ENCODE data around the gene CRYBG1.
"Not testable (repeated sequence)": the region's sequence is repeated elsewhere in the genome, so short reads cannot be mapped to it uniquely, and the experiment has no call there.

CRYBG1 gene

GRCh38 chr6:106557837-106558236 is 197.3 kb downstream of the CRYBG1 start:
- DNase-seq = no peak

GRCh38 chr6:106558364-106558763 is 197.8 kb downstream of the CRYBG1 start:
- DNase-seq = no peak

GRCh38 chr6:106559659-106560058 is 199.1 kb downstream of the CRYBG1 start:
- not testable (repeated sequence) for DNase-seq

- DNase-seq = no peak
These were observed 200.6 kb downstream of the CRYBG1 start for GRCh38 chr6:106560996-106561685.

DNA sequence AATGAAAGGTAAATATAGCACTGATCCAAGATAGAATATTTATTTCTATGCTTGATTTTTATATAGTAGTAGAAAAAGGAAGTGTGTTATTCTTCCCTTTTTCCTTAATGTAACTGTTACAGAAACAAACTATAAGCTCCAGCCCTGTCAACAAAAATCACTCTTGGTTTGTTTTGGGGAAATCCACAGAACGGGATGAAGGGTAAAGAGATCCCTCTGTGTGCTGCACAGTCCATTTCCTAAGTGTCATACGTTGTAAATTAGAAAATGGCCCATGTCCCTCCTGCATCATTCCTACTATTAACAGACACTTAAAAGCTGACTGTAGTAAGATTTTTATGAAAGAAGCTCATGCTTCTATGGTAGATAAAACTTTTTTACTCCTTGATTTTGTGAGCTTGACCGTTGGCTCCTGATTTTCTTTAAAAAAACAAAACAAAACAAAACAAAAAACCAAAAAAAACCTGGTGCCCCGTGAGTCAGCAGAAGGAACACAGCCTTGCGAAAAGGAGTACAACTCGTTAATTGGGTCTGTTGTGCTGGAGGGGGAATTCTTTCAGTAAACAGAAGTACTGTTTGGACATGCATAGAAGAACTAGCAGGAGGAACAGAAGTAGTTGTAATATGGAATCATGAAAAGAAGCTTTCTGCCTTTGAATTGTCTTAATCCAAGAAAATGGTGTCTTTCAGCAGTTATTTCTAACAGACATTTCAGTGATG is 201.3 kb downstream of the CRYBG1 start:
- DNase-seq = no peak

DNA sequence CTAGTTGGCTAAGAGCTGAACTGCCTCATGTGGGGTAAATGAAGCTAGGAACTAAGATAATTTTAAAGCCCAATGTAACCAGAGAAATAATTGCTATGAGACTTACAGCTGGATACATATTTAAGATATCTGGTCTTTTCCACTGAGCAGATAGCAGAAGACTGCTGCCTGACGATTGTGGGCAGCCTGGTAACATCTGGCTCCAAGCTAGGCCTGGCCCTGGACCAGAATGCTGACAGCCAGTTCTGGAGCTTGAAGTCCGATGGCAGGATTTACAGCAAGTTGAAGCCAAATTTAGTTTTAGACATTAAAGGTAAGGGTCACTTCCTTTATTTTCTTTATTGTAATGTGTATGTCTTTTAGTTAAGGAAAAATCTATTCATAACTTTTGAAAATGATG is 203.1 kb downstream of the CRYBG1 start:
- DNase-seq = no peak

DNA sequence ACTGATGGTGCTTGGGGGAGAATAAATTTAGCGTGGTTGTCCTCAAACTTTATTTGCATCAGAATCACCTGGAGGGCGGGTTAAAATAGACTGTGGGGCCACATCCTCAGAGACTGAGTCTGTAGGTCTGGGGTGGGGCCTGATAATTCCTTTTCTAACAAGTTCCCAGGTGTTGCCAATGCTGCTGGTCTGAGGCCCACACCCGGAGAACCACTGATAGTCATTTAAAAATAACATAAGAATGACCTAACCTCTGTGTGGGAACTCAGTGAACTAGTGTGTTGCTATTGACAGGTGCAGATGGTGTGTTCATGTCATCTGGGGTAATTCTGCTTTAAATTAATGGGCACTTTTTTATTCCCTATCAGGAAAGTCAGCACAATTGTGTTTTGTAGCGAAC is 204.0 kb downstream of the CRYBG1 start:
- DNase-seq = no peak

DNA sequence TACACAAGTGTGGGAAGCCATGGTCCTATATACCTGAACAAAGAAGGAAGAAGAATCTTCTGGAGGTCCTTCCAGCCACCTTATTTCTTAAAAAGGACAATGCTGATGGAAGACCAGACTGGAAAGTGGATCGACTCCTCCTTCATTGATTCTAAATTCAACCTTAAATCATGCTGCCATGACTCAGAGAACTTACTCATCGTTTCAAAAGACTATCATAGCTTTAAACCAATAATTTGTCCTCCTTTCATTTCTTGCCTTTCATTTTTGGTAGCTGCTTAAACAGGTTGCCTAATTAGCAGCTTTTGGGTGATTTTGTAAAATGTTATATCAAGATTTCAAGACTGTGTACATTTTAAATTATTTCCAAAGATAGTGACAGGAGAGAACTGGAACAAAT is 208.0 kb downstream of the CRYBG1 start:
- DNase-seq = no peak

DNA sequence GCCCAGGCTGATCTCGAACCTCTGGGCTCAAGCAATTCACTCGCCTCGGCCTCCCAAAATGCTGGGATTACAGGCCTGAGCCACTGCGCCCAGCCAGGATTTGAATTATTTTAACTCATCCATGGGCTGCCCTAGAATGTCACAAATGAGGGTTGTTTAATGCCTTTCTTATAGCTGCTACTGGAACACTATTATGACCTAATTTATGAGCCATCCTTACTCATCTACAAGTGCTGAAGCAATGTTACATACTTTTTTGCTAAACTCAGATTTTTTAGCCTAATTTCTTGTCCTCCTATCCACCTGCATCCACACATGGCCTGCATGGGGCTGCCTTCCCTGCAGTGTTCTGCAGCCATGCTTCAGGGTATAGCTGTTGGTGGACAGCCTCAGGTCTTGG is 208.9 kb downstream of the CRYBG1 start:
- DNase-seq = no peak

DNA sequence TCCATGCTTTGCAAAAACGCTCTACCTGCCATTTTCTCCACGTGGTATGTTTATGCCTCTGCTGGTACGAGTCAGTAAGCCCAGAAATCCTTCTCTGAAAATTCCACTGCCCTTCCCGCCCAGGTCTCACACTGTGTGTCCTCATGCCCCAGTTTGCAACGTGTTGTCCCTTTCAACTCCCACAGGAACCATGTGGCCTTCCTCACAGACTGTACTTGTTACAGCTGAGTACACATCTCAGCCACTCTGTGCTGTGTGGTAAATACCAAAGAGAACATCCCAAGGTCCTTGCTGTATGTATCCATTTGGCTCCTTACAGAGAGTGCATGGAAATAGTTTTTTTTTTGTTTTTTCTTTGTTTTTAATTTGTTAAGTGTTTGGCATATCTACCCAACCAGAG is 211.9 kb downstream of the CRYBG1 start:
- no peak for DNase-seq

- DNase-seq = no peak
These were observed 212.5 kb downstream of the CRYBG1 start for GRCh38 chr6:106572875-106573585.

- no peak for DNase-seq
These were observed 214.4 kb downstream of the CRYBG1 start for GRCh38 chr6:106574741-106575458.

DNA sequence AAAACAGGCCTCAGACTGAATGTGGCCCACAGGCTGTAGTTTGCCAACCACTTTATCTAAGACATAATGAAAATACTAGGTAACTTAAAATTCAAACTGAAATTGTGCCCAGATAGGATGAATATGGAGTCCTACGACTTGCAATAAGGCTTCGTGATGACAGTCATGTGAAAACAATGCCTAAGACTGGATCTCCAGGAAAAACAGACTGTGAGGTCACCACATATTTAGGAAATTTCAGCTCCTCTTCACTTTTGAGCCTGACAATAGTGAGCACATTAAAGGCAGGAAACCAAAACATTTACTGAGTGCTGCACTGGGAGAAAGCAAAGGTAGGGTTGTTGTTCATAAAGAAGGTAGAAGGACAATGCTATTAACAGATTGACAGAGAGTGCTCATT is 218.8 kb downstream of the CRYBG1 start:
- DNase-seq = no peak

DNA sequence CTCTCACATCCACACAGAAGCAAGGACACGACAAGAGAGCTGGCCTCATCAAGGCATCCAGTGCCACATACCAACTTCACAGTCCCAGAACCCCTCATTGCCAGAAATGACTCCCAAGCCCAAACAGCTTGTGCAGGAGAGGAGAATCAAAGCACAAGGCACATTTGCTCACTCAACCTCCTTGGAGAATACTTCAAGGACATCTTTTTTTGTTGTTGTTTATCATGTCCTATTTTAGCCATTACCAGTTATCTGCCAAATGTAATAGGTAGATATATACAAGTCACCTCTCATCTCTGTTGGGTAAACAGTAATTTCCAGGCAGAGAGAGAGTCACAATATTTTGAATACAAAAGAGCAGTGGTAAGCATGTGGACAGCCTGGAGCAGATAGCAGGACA is 221.0 kb downstream of the CRYBG1 start:
- no peak for DNase-seq

- DNase-seq = no peak
These were observed 226.4 kb downstream of the CRYBG1 start for GRCh38 chr6:106586815-106587415.

DNA sequence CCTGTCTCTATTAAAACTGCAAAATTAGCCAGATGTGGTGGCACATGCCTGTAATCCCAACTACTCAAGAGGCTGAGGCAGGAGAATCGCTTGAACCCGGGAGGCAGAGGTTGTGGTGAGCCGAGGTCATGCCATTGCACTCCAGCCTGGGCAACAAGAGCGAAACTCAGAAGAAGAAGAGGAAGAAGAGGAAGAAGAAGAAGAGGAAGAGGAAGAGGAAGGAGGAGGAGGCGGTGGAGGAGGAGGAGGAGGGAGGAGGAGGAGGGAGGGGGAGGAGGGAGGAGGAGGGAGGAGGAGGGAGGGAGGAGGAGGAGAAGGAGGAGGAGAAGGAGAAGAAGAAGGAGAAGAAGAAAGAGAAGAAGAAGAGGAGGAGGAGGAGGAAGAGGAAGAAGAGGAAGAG is 228.4 kb downstream of the CRYBG1 start:
- not testable (repeated sequence) for DNase-seq

DNA sequence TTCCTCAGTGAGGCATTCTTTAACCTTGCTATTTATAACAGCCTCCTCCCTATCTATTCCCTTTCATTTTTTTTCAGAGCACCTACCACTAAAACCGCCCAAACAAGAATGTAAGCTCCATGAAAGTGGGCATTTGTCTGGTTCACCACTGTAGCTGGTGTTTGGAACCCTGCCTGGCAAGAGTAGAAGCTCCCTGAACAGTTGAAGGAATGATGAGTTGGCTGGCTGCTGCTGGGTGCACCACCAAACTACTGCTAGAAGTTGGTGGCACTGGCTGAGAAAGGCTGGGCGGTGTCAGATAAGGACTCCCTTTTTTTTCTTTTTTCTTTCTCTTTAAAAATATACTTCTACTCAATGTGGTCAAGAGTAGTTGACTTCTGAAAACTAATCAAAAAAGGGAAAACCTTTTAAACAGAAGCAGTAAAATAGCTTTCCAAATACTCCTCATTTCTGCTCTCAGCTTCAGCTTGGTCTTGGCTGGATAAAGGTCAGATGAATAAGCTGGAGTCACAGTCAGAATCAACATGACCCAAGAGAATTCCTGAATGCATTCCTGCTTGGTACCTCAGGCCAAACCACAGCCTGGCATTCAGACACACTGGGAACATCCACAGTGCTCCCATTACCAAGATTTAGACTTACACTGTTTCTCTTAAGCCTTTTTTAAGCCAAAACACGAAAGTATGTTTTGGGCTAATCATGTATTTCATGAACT is 230.8 kb downstream of the CRYBG1 start:
- DNase-seq = no peak

GRCh38 chr6:106599440-106599839 is 238.9 kb downstream of the CRYBG1 start:
- no peak for DNase-seq

DNA sequence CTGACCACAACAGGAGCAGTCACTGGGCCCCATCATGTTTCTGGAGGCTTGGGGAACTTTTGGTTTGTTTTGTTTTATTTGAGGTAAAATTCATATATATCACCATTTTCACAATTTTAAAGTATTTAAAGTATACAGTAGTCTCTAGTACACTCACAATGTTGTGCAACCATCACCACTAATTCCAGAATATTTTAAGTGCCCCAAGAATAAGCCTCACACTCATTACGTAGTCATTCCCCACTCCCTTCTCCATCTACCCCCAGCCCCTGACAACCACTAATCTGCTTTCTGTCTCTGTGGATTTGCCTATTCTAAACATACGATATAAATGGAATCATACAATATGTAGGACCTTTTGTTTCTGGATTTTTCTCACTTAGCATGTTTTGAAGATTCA is 239.8 kb downstream of the CRYBG1 start:
- DNase-seq = no peak

- DNase-seq = peak; percentile 33
These were observed 247.7 kb downstream of the CRYBG1 start for GRCh38 chr6:106608080-106608668.

DNA sequence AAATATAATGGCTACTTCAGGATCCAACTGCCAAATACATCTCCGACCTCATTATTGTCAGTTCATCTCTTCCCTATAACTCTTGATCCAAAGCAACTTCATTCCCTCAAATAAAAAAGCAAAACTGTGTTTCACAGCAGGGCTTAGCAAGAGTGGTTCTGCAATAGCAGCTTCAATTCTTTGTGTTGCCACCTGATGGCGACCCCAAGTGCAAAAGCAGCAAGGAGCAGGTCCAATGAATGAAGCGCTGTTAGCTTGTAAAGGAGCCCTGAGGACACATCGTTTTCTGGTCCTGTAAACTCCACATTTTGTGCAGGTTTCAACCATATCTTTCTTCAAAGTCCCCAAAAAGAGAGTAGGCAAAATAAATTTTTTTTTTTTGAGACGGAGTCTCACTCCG is 249.2 kb downstream of the CRYBG1 start:
- no peak for DNase-seq

GRCh38 chr6:106611030-106611429 is 250.5 kb downstream of the CRYBG1 start:
- DNase-seq = no peak
